ENCODE results near the gene ERMAP.

DNA sequence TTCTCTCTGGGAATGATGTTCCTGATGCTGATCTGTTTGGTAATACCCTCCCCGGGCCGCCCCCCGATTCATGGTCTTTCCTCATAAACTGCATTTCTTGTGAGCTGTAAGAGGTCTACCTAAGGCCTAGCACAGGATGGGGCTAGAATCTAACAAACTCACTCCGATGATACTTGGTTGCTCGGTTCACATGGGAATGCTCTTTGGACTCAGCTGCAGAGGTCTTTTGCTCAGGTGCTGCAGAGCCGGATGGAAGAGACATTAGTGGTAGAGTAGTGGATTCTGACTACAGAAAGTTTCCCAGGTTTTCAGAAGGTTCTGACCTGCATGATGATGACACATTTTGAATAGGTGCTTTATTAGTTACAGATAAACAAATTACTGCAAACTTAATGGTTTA lies 40.4 kb upstream of the ERMAP start:
- TF ChIP-seq, protein P1, sequence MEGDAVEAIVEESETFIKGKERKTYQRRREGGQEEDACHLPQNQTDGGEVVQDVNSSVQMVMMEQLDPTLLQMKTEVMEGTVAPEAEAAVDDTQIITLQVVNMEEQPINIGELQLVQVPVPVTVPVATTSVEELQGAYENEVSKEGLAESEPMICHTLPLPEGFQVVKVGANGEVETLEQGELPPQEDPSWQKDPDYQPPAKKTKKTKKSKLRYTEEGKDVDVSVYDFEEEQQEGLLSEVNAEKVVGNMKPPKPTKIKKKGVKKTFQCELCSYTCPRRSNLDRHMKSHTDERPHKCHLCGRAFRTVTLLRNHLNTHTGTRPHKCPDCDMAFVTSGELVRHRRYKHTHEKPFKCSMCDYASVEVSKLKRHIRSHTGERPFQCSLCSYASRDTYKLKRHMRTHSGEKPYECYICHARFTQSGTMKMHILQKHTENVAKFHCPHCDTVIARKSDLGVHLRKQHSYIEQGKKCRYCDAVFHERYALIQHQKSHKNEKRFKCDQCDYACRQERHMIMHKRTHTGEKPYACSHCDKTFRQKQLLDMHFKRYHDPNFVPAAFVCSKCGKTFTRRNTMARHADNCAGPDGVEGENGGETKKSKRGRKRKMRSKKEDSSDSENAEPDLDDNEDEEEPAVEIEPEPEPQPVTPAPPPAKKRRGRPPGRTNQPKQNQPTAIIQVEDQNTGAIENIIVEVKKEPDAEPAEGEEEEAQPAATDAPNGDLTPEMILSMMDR (IDR thresholded peaks at IDR 0.05; ENCODE audit: insufficient read depth, low read length) = no peak
- TF ChIP-seq, protein P2, sequence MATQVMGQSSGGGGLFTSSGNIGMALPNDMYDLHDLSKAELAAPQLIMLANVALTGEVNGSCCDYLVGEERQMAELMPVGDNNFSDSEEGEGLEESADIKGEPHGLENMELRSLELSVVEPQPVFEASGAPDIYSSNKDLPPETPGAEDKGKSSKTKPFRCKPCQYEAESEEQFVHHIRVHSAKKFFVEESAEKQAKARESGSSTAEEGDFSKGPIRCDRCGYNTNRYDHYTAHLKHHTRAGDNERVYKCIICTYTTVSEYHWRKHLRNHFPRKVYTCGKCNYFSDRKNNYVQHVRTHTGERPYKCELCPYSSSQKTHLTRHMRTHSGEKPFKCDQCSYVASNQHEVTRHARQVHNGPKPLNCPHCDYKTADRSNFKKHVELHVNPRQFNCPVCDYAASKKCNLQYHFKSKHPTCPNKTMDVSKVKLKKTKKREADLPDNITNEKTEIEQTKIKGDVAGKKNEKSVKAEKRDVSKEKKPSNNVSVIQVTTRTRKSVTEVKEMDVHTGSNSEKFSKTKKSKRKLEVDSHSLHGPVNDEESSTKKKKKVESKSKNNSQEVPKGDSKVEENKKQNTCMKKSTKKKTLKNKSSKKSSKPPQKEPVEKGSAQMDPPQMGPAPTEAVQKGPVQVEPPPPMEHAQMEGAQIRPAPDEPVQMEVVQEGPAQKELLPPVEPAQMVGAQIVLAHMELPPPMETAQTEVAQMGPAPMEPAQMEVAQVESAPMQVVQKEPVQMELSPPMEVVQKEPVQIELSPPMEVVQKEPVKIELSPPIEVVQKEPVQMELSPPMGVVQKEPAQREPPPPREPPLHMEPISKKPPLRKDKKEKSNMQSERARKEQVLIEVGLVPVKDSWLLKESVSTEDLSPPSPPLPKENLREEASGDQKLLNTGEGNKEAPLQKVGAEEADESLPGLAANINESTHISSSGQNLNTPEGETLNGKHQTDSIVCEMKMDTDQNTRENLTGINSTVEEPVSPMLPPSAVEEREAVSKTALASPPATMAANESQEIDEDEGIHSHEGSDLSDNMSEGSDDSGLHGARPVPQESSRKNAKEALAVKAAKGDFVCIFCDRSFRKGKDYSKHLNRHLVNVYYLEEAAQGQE (IDR thresholded peaks at IDR 0.05; ENCODE audit: insufficient replicate concordance, low read depth) = no peak
- no peak for TF ChIP-seq GABPA (IDR thresholded peaks at IDR 0.05; ENCODE audit: low read depth)

All from HL-60 (cell line).